ENCODE results near the gene HOXC6.

- TF ChIP-seq PATZ1 (CRISPR knock-in tag; IDR thresholded peaks at IDR 0.05; ENCODE audit: borderline replicate concordance): no peak
- TF ChIP-seq SNAI2 (CRISPR knock-in tag; IDR thresholded peaks at IDR 0.05): no peak
- no peak for TF ChIP-seq PPARA (CRISPR knock-in tag; IDR thresholded peaks at IDR 0.05; ENCODE audit: borderline replicate concordance)
- TF ChIP-seq CSDC2 (CRISPR knock-in tag; IDR thresholded peaks at IDR 0.05): no peak
- TF ChIP-seq ZFP3 (CRISPR knock-in tag; IDR thresholded peaks at IDR 0.05): no peak
- TF ChIP-seq TSHZ2 (CRISPR knock-in tag; IDR thresholded peaks at IDR 0.05): no peak
- TF ChIP-seq ARNTL (CRISPR knock-in tag; IDR thresholded peaks at IDR 0.05; ENCODE audit: borderline replicate concordance, low read depth): no peak
Measured at GRCh38 chr12:53981634-53982565, 46.3 kb upstream of the HOXC6 start.

Data from SK-N-SH treated with all-trans-retinoic acid at 6 μM for 48 hours (cell line).